OCI-LY7 (cell line): ENCODE measurements around the gene CDK15. TPM values are rescaled to one million over a fixed set of nuclear protein-coding genes. Genes with fewer than 3 reads are reported as not detected.

Source experiments
- BruUV-seq: library from RNA; stranded (reverse); fragments of 400-500 nt; replicated peaks from 2 replicates; lab custom pipeline; 2021; lab: Mats Ljungman, UMichigan
- CTCF ChIA-PET: fragments of 300-600 bp; sonication (Branson Sonifier 250); formaldehyde crosslinking; loops from one replicate; lab custom pipeline; 2022; ENCODE audit warnings: antibody characterized with exemption; ENCODE audit not compliant: unreplicated experiment; lab: Charles Lee
- POLR2A ChIA-PET: fragments of 300-600 bp; sonication (Branson Sonifier 250); formaldehyde crosslinking; loops from one replicate; lab custom pipeline; 2022; ENCODE audit warnings: antibody characterized with exemption; lab: Charles Lee
- DNase-seq: peaks from one replicate; pipeline ENCODE4 v3.0.0-alpha.2; 2015; ENCODE audit warnings: low spot score
- H2AFZ ChIP-seq: fragments of 200-600 bp; sonication (generic), shearing (Covaris generic); 2 replicates; pipeline ENCODE4 v1.6.1; 2014; ENCODE audit warnings: mild to moderate bottlenecking, antibody characterized with exemption, low read length, moderate library complexity
- H3K27ac ChIP-seq: fragments of 200-600 bp; sonication (generic); 2 replicates; pipeline ENCODE4 v1.5.1; 2014; ENCODE audit warnings: mixed run types, low read depth, mild to moderate bottlenecking, moderate library complexity, low read length, inconsistent platforms; ENCODE audit not compliant: poor library complexity, severe bottlenecking
- H3K36me3 ChIP-seq: fragments of 200-600 bp; sonication (generic); 2 replicates; pipeline ENCODE4 v1.6.1; 2014; ENCODE audit warnings: mild to moderate bottlenecking, antibody characterized with exemption, low read length, moderate library complexity, mixed read lengths; ENCODE audit not compliant: insufficient read depth
- H3K4me1 ChIP-seq: fragments of 200-600 bp; sonication (generic); 2 replicates; pipeline ENCODE4 v1.5.1; 2014; ENCODE audit warnings: mild to moderate bottlenecking, low read length; ENCODE audit not compliant: insufficient read depth, poor library complexity, severe bottlenecking
- H3K4me2 ChIP-seq: fragments of 200-600 bp; sonication (generic); 2 replicates; pipeline ENCODE4 v1.6.1; 2014; ENCODE audit warnings: mild to moderate bottlenecking, low read length
- H3K4me3 ChIP-seq: fragments of 200-600 bp; sonication (generic); 2 replicates; pipeline ENCODE4 v1.5.1; 2014; ENCODE audit warnings: mild to moderate bottlenecking, low read depth, low read length; ENCODE audit not compliant: poor library complexity, severe bottlenecking
- H3K79me2 ChIP-seq: fragments of 200-600 bp; sonication (generic); 2 replicates; pipeline ENCODE4 v1.6.1; 2016; ENCODE audit warnings: low read depth, mild to moderate bottlenecking, low read length, moderate library complexity, mixed read lengths; ENCODE audit not compliant: insufficient read depth
- H3K9me2 ChIP-seq: fragments of 200-600 bp; sonication (generic); 2 replicates; pipeline ENCODE4 v1.6.1; 2016; ENCODE audit warnings: mild to moderate bottlenecking, low read length, mixed read lengths; ENCODE audit not compliant: insufficient read depth
- H3K9me3 ChIP-seq: fragments of 200-600 bp; sonication (generic); 2 replicates; pipeline ENCODE4 v1.6.1; 2014; ENCODE audit warnings: mild to moderate bottlenecking, mixed run types, low read length, mixed read lengths
- H4K20me1 ChIP-seq: fragments of 200-600 bp; sonication (generic); 2 replicates; pipeline ENCODE4 v1.6.1; 2014; ENCODE audit warnings: mild to moderate bottlenecking, antibody characterized with exemption, low read length, moderate library complexity, mixed read lengths; ENCODE audit not compliant: insufficient read depth
- EZH2phosphoT487 ChIP-seq: fragments of 200-600 bp; sonication (generic); IDR thresholded peaks from 2 replicates; pipeline ENCODE4 v1.6.1; 2018; ENCODE audit warnings: low read depth, borderline replicate concordance, mild to moderate bottlenecking, mixed run types, antibody characterized with exemption, low read length, moderate library complexity, mixed read lengths
- intact Hi-C: fragments of 100-400 bp; cut with micrococcal nuclease; formaldehyde crosslinking; loops from one replicate; pipeline ENCODE4 v1.10.0; 2022; ENCODE audit not compliant: unreplicated experiment
- total RNA-seq, 2 experiments: library from RNA; depleted of rRNA in 1 of 2; stranded (reverse); fragments of >200 nt in 1 of 2; shearing (Covaris generic) in 1 of 2; gene quantifications; 2 replicates each; pipeline ENCODE4 v1.2.3, GENCODE V29; 2014 to 2022
- TF ChIP-seq, protein P1 (sequence below): fragments of 200-600 bp; sonication (generic); conservative IDR thresholded peaks from 2 replicates; pipeline ENCODE4 v1.5.1; 2014; ENCODE audit warnings: mild to moderate bottlenecking, antibody characterized with exemption, low read length, moderate library complexity, mixed read lengths

Gene CDK15
- total RNA-seq, 2 experiments from 2014 or later, result not detected

- no peaks in the 10 kb centered on the region for H3K9me2 ChIP-seq
- H3K27ac ChIP-seq, result no peak overlapping the region
- H3K4me2 ChIP-seq, result no peak overlapping the region
- no peaks in the 10 kb centered on the region for H3K79me2 ChIP-seq
- CTCF ChIA-PET, result no interaction called here
- intact Hi-C loops, result no loop called here
- no peak overlapping the region for H3K4me3 ChIP-seq
- no TSS peak for BruUV-seq
- H3K4me1 ChIP-seq, result no peaks in the 10 kb centered on the region
- H2AFZ ChIP-seq, result no peak overlapping the region
- H3K36me3 ChIP-seq, result no peaks in the 10 kb centered on the region
- H3K9me3 ChIP-seq, result no peaks in the 10 kb centered on the region
- DNase-seq, result no peak
- TF ChIP-seq, protein P1, sequence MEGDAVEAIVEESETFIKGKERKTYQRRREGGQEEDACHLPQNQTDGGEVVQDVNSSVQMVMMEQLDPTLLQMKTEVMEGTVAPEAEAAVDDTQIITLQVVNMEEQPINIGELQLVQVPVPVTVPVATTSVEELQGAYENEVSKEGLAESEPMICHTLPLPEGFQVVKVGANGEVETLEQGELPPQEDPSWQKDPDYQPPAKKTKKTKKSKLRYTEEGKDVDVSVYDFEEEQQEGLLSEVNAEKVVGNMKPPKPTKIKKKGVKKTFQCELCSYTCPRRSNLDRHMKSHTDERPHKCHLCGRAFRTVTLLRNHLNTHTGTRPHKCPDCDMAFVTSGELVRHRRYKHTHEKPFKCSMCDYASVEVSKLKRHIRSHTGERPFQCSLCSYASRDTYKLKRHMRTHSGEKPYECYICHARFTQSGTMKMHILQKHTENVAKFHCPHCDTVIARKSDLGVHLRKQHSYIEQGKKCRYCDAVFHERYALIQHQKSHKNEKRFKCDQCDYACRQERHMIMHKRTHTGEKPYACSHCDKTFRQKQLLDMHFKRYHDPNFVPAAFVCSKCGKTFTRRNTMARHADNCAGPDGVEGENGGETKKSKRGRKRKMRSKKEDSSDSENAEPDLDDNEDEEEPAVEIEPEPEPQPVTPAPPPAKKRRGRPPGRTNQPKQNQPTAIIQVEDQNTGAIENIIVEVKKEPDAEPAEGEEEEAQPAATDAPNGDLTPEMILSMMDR, result no peak
- TF ChIP-seq EZH2phosphoT487, result no peak
- H4K20me1 ChIP-seq, result no peaks in the 10 kb centered on the region
- POLR2A ChIA-PET, result no interaction called here
These were observed 14.2 kb downstream of the CDK15 start for GRCh38 chr2:201820383-201821007.

GRCh38 chr2:201821080-201821479 lies 14.7 kb downstream of the CDK15 start:
- Histone ChIP-seq H3K9me2 (no peaks in the 10 kb centered on the region), H3K27ac (no peak overlapping the region), H3K4me1 (no peaks in the 10 kb centered on the region), H3K79me2 (no peaks in the 10 kb centered on the region), H4K20me1 (no peaks in the 10 kb centered on the region), H2AFZ (no peak overlapping the region), H3K4me2 (no peak overlapping the region), H3K4me3 (no peak overlapping the region), H3K36me3 (no peaks in the 10 kb centered on the region), H3K9me3 (no peaks in the 10 kb centered on the region)
- ChIA-PET CTCF (no interaction called here), POLR2A (no interaction called here)
- no peak for DNase-seq
- BruUV-seq, result no TSS peak
- intact Hi-C loops, result no loop called here
- no peak for TF ChIP-seq EZH2phosphoT487
- TF ChIP-seq, protein P1, result no peak

- no peak overlapping the region for H3K4me2 ChIP-seq
- no peak overlapping the region for H2AFZ ChIP-seq
- intact Hi-C loops, result no loop called here
- no peaks in the 10 kb centered on the region for H3K36me3 ChIP-seq
- no peaks in the 10 kb centered on the region for H3K9me2 ChIP-seq
- TF ChIP-seq EZH2phosphoT487, result no peak
- TF ChIP-seq, protein P1, result no peak
- H3K4me1 ChIP-seq, result no peaks in the 10 kb centered on the region
- no peak for DNase-seq
- CTCF ChIA-PET, result no interaction called here
- no peak overlapping the region for H3K4me3 ChIP-seq
- BruUV-seq, result no TSS peak
- H3K79me2 ChIP-seq, result no peaks in the 10 kb centered on the region
- H4K20me1 ChIP-seq, result no peaks in the 10 kb centered on the region
- POLR2A ChIA-PET, result interaction anchor here (0.6 to 1.3 kb wide), 2 partner anchors 12 to 130 kb away, joined by 3 read pairs; no protein-coding TSS in a partner anchor
- H3K9me3 ChIP-seq, result no peaks in the 10 kb centered on the region
- no peak overlapping the region for H3K27ac ChIP-seq
These were observed 17.9 kb downstream of the CDK15 start for GRCh38 chr2:201824212-201824611.
